Measurements from ENCODE around the gene JPT1.

JPT1 gene

GRCh38 chr17:75154195-75155106 lies at the start of gene JPT1:
TSS of gene JPT1 (minus strand) at chr17:75154512. CDS start at chr17:75154397, 115 bp downstream.
- peak within 1 kb of the TSS; percentile 81 for H3K27ac ChIP-seq
- TF ChIP-seq CTCF (conservative IDR thresholded peaks at IDR 0.05) = no peak

DNA sequence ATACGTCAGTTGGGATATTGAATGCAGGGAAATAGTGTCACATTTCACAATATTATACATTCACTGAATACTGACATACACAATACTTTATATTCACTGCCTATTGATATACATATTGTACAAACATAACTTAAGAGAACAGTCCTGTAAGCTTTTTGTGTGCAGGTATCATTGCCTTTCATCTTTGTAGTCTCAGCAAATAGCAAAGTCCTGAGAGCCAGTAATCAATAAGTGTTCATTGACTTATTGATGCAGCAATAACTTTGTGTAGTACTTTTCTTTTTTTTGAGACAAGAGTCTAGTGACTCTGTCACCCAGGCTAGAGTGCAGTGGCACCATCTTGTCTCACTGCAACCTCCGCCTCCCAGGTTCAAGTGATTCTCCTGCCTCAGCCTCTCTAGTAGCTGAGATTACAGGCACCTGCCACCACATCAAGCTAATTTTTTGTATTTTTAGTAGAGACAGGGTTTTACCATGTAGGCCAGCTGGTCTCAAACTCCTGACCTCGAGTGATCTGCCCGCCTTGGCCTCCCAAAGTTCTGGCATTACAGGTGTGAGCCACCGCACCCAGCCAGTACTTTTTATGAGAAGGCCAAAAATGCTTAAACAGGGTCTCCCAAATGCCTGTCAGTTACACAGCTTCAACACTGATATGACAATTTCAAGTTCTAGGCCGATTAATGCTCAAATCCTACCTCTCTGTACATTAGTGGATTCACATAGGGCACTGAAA lies 45.7 kb upstream of the JPT1 start:
- no peak for TF ChIP-seq CTCF (conservative IDR thresholded peaks at IDR 0.05)

GRCh38 chr17:75194879-75195278 lies 40.6 kb upstream of the JPT1 start:
- no peak for TF ChIP-seq CTCF (conservative IDR thresholded peaks at IDR 0.05)
- H3K27ac ChIP-seq = no peak overlapping the region

More for the DNA sequence above, 45.7 kb upstream of the JPT1 start:
- no peak overlapping the region for H3K27ac ChIP-seq

GRCh38 chr17:75191584-75191983 lies 37.3 kb upstream of the JPT1 start:
- TF ChIP-seq CTCF (conservative IDR thresholded peaks at IDR 0.05) = no peak
- H3K27ac ChIP-seq = no peak overlapping the region

GRCh38 chr17:75188614-75189013 lies 34.3 kb upstream of the JPT1 start:
- no peak for TF ChIP-seq CTCF (conservative IDR thresholded peaks at IDR 0.05)
- no peak overlapping the region for H3K27ac ChIP-seq

- H3K27ac ChIP-seq = peak overlapping the region; percentile 99; the same call in 1 of the 2 replicates
- no peak for TF ChIP-seq CTCF (conservative IDR thresholded peaks at IDR 0.05)
These were observed 29.9 kb upstream of the JPT1 start for GRCh38 chr17:75183999-75184884.

Measured in VCaP (cell line).